SK-N-SH (cell line): Measurements from ENCODE around the gene CISH. TPM values are rescaled to one million over a fixed set of nuclear protein-coding genes. Genes with fewer than 3 reads are reported as not detected.

Experiments used
- CTCF ChIA-PET: fragments of 300-600, 350-600 bp; formaldehyde crosslinking; extraction: SDS; loops from one replicate; lab custom pipeline; 2021; lab: Yijun Ruan, JAX
- POLR2A ChIA-PET: fragments of 350-600 bp; sonication (Branson Sonifier 250); formaldehyde crosslinking; extraction: SDS; loops from one replicate; lab custom pipeline; 2020; ENCODE audit warnings: antibody characterized with exemption, inconsistent platforms; lab: Yijun Ruan, JAX
- DNase-seq: peaks from one replicate; pipeline ENCODE4 v3.0.0; 2012
- H2AFZ ChIP-seq: fragments of 200-600 bp; sonication (generic); 2 replicates; pipeline ENCODE4 v1.8.1; 2016; ENCODE audit warnings: antibody characterized with exemption, mild to moderate bottlenecking, low read depth
- H3F3A ChIP-seq: fragments of 200-600 bp; sonication (generic); replicated peaks from 2 replicates; pipeline ENCODE3; 2016; ENCODE audit warnings: antibody characterized with exemption, mild to moderate bottlenecking; ENCODE audit not compliant: insufficient read depth
- H3K27ac ChIP-seq, 2 experiments: fragments of 200-500 bp in 1 of 2; fragments of 200-600 bp in 1 of 2; sonication (Bioruptor generic) in 1 of 2; sonication (generic), shearing (Covaris generic) in 1 of 2; 2 replicates each; pipeline versions ENCODE4 v1.5.1 to v1.6.1; 2014 to 2016; ENCODE audit warnings: low read depth in 2 of 2, inconsistent platforms in 1 of 2, low read length in 1 of 2, mild to moderate bottlenecking in 1 of 2, mixed read lengths in 1 of 2
- H3K27me3 ChIP-seq: fragments of 200-600 bp; sonication (generic), shearing (Covaris generic); 2 replicates; pipeline ENCODE4 v1.6.1; 2016; ENCODE audit warnings: mixed run types; ENCODE audit not compliant: insufficient read depth
- H3K36me3 ChIP-seq, 2 experiments: fragments of 200-500 bp in 1 of 2; fragments of 200-600 bp in 1 of 2; sonication (Bioruptor generic) in 1 of 2; sonication (generic) in 1 of 2; replicated peaks in 1 of 2; 2 replicates each; pipeline versions ENCODE3 to v1.5.1; 2014 to 2016; ENCODE audit warnings: low read length in 1 of 2, mild to moderate bottlenecking in 1 of 2; ENCODE audit not compliant: insufficient read depth in 2 of 2, control insufficient read depth in 1 of 2
- H3K4me1 ChIP-seq, 2 experiments: fragments of 200-500 bp in 1 of 2; fragments of 200-600 bp in 1 of 2; sonication (Bioruptor generic) in 1 of 2; sonication (generic), shearing (Covaris generic) in 1 of 2; 2 replicates each; pipeline versions ENCODE4 v1.5.1 to v1.6.1; 2014 to 2016; ENCODE audit warnings: low read depth in 1 of 2, low read length in 1 of 2, mixed run types in 1 of 2; ENCODE audit not compliant: insufficient read depth in 2 of 2, control insufficient read depth in 1 of 2
- H3K4me2 ChIP-seq: fragments of 200-600 bp; sonication (generic), shearing (Covaris generic); 2 replicates; pipeline ENCODE4 v1.6.1; 2017; ENCODE audit warnings: mixed run types
- H3K4me3 ChIP-seq, 2 experiments: fragments of 200-500 bp in 1 of 2; fragments of 200-600 bp in 1 of 2; sonication (Bioruptor generic) in 1 of 2; sonication (generic), shearing (Covaris generic) in 1 of 2; 2 replicates each; pipeline versions ENCODE4 v1.5.1 to v1.8.1; 2014 to 2016; ENCODE audit warnings: low read depth in 2 of 2, inconsistent platforms in 1 of 2, low read length in 1 of 2, mild to moderate bottlenecking in 1 of 2, mixed read lengths in 1 of 2, moderate library complexity in 1 of 2
- H3K79me2 ChIP-seq: fragments of 200-600 bp; sonication (generic); 2 replicates; pipeline ENCODE4 v1.8.1; 2017; ENCODE audit warnings: mild to moderate bottlenecking; ENCODE audit not compliant: insufficient read depth
- H3K9ac ChIP-seq: fragments of 200-600 bp; sonication (generic); 2 replicates; pipeline ENCODE4 v1.6.1; 2017; ENCODE audit warnings: mixed run types
- H3K9me2 ChIP-seq: fragments of 200-600 bp; sonication (generic); 2 replicates; pipeline ENCODE4 v1.6.1; 2017; ENCODE audit warnings: mixed run types
- H3K9me3 ChIP-seq: fragments of 200-600 bp; sonication (generic); 2 replicates; pipeline ENCODE4 v1.6.1; 2017; ENCODE audit warnings: mixed run types, mild to moderate bottlenecking, moderate library complexity
- H4K20me1 ChIP-seq: fragments of 200-600 bp; sonication (generic); 2 replicates; pipeline ENCODE4 v1.6.1; 2017; ENCODE audit warnings: mild to moderate bottlenecking, mixed run types; ENCODE audit not compliant: insufficient read depth
- EP300 ChIP-seq, 2 experiments: IDR thresholded peaks; 2 replicates each; pipeline versions ENCODE4 v1.4.0 to v1.6.1; 2012; ENCODE audit warnings: borderline replicate concordance in 1 of 2, low read depth in 1 of 2, low read length in 1 of 2
- EZH2phosphoT487 ChIP-seq: fragments of 200-600 bp; sonication (generic); IDR thresholded peaks from 2 replicates; pipeline ENCODE4 v1.6.1; 2017; ENCODE audit warnings: low read depth, mixed run types, mild to moderate bottlenecking, antibody characterized with exemption, moderate library complexity, borderline replicate concordance
- FOSL2 ChIP-seq: IDR thresholded peaks from 2 replicates; pipeline ENCODE4 v1.4.0; 2012; ENCODE audit warnings: low read depth, mild to moderate bottlenecking, moderate library complexity, borderline replicate concordance
- FOXM1 ChIP-seq: IDR thresholded peaks from 2 replicates; pipeline ENCODE4 v1.4.0; 2012; ENCODE audit warnings: low read depth, mild to moderate bottlenecking
- GABPA ChIP-seq: IDR thresholded peaks from 2 replicates; pipeline ENCODE4 v1.4.0; 2012; ENCODE audit warnings: low read depth, mild to moderate bottlenecking
- NFIC ChIP-seq: IDR thresholded peaks from 2 replicates; pipeline ENCODE4 v1.4.0; 2012; ENCODE audit warnings: borderline replicate concordance
- NRF1 ChIP-seq: IDR thresholded peaks from 2 replicates; pipeline ENCODE4 v1.6.1; 2012; ENCODE audit warnings: low read depth, mild to moderate bottlenecking, low read length
- PBX3 ChIP-seq: IDR thresholded peaks from 2 replicates; pipeline ENCODE4; 2012
- RCOR1 ChIP-seq: fragments of 150-350 bp; IDR thresholded peaks from 2 replicates; pipeline ENCODE4 v1.6.1; 2017; ENCODE audit warnings: antibody characterized with exemption, low read length
- REST ChIP-seq: IDR thresholded peaks from 2 replicates; pipeline ENCODE4 v1.6.1; 2012; ENCODE audit warnings: mild to moderate bottlenecking, low read depth, low read length, moderate library complexity
- RXRA ChIP-seq: IDR thresholded peaks from 2 replicates; pipeline ENCODE4 v1.4.0; 2012; ENCODE audit warnings: low read depth, mild to moderate bottlenecking, borderline replicate concordance
- SIN3A ChIP-seq: IDR thresholded peaks from 2 replicates; pipeline ENCODE4 v1.6.1; 2012; ENCODE audit warnings: low read depth, mild to moderate bottlenecking, low read length, moderate library complexity, borderline replicate concordance
- TAF1 ChIP-seq: IDR thresholded peaks from 2 replicates; pipeline ENCODE4 v1.6.1; 2012; ENCODE audit warnings: low read depth, mild to moderate bottlenecking, low read length, moderate library complexity, borderline replicate concordance
- TEAD4 ChIP-seq: IDR thresholded peaks from 2 replicates; pipeline ENCODE4 v1.4.0; 2012; ENCODE audit warnings: mild to moderate bottlenecking, borderline replicate concordance; ENCODE audit not compliant: insufficient read depth
- USF1 ChIP-seq: IDR thresholded peaks from 2 replicates; pipeline ENCODE4 v1.4.0; 2012; ENCODE audit warnings: low read depth, borderline replicate concordance
- USF2 ChIP-seq: fragments of 150-350 bp; IDR thresholded peaks from 2 replicates; pipeline ENCODE4 v1.6.1; 2017; ENCODE audit warnings: antibody characterized with exemption, low read length, low read depth, borderline replicate concordance
- WGBS: methylation state at CpG from one replicate; pipeline ENCODE4 v1.1.6; 2017; ENCODE audit warnings: low lambda C conversion rate; 5-methylcytosine and 5-hydroxymethylcytosine counted together
- polyA plus RNA-seq, 3 experiments: library from polyadenylated mRNA; depleted of rRNA; stranded (reverse); fragments of >200 nt; gene quantifications; 2 replicates each; pipeline ENCODE4 v1.2.3, GENCODE V29; 2012
- TF ChIP-seq, protein P1 (sequence below): IDR thresholded peaks from 2 replicates; pipeline ENCODE4 v1.4.0; 2012; ENCODE audit warnings: low read depth, borderline replicate concordance
- TF ChIP-seq, protein P2 (sequence below): fragments of 200-600 bp; sonication (generic); IDR thresholded peaks from 2 replicates; pipeline ENCODE4 v1.6.1; 2017; ENCODE audit warnings: antibody characterized with exemption, mild to moderate bottlenecking, moderate library complexity

The CISH gene
- polyA plus RNA-seq, 1 of the 3 experiments (the other 2 are of a cell fraction), result 2.6 TPM

GRCh38 chr3:50587373-50587772 lies 24.2 kb downstream of the CISH start (continued):
- TF ChIP-seq USF1, result no peak
- TF ChIP-seq GABPA, result no peak
- TF ChIP-seq REST, result no peak
- TF ChIP-seq EP300 (IDR thresholded peaks at IDR 0.05; ENCODE audit: borderline replicate concordance in 1 of 2, low read depth in 1 of 2, low read length in 1 of 2), result no peak

DNA sequence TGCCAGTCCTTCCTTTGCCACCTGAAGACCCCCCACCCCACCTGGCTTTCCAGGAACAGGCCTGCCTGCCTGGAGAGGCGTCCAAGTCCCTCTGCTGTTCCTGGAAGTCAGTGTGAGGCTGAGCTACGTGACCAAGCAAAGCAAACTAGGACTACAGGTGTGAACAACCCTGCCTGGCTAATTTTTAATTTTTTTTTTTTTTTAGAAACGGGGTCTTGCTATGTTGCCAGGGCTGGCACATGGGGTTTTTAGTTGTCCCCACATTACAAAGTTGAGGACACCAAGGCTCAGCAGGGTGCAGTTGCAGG lies 24.9 kb downstream of the CISH start:
- no peaks in the 10 kb centered on the region for H4K20me1 ChIP-seq
- H3K4me2 ChIP-seq, result no peak overlapping the region
- H3K9ac ChIP-seq, result no peak overlapping the region
- no peak overlapping the region for H2AFZ ChIP-seq
- peaks cover 0 to 10% of the 10 kb centered on the region in 2 experiments for H3K36me3 ChIP-seq
- DNase-seq, result no peak
- H3K27me3 ChIP-seq, result no peaks in the 10 kb centered on the region
- H3K4me1 ChIP-seq, result peaks cover 0 to 2% of the 10 kb centered on the region in 2 experiments; a peak in 1 of 4 replicates
- ChIA-PET CTCF (interaction anchor here (1.2 to 5.3 kb wide), 3 partner anchors 11 to 27 kb away, joined by 5 to 63 read pairs (median 24); partner anchors contain the start of genes CISH and MAPKAPK3), POLR2A (no interaction called here)
- 78% methylated on average over 3 of the region's 3 CpGs for whole genome bisulfite sequencing
- TF ChIP-seq TEAD4 (no peak), PBX3 (no peak), NRF1 (no peak), EP300 (IDR thresholded peaks at IDR 0.05; ENCODE audit: borderline replicate concordance in 1 of 2, low read depth in 1 of 2, low read length in 1 of 2) (no peak), RCOR1 (no peak), FOSL2 (no peak), TAF1 (no peak), GABPA (no peak), USF1 (no peak), NFIC (no peak), USF2 (no peak), EZH2phosphoT487 (no peak), RXRA (no peak), FOXM1 (no peak), SIN3A (no peak)
- TF ChIP-seq, protein P1, sequence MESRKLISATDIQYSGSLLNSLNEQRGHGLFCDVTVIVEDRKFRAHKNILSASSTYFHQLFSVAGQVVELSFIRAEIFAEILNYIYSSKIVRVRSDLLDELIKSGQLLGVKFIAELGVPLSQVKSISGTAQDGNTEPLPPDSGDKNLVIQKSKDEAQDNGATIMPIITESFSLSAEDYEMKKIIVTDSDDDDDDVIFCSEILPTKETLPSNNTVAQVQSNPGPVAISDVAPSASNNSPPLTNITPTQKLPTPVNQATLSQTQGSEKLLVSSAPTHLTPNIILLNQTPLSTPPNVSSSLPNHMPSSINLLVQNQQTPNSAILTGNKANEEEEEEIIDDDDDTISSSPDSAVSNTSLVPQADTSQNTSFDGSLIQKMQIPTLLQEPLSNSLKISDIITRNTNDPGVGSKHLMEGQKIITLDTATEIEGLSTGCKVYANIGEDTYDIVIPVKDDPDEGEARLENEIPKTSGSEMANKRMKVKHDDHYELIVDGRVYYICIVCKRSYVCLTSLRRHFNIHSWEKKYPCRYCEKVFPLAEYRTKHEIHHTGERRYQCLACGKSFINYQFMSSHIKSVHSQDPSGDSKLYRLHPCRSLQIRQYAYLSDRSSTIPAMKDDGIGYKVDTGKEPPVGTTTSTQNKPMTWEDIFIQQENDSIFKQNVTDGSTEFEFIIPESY, result no peak
- TF ChIP-seq, protein P2, sequence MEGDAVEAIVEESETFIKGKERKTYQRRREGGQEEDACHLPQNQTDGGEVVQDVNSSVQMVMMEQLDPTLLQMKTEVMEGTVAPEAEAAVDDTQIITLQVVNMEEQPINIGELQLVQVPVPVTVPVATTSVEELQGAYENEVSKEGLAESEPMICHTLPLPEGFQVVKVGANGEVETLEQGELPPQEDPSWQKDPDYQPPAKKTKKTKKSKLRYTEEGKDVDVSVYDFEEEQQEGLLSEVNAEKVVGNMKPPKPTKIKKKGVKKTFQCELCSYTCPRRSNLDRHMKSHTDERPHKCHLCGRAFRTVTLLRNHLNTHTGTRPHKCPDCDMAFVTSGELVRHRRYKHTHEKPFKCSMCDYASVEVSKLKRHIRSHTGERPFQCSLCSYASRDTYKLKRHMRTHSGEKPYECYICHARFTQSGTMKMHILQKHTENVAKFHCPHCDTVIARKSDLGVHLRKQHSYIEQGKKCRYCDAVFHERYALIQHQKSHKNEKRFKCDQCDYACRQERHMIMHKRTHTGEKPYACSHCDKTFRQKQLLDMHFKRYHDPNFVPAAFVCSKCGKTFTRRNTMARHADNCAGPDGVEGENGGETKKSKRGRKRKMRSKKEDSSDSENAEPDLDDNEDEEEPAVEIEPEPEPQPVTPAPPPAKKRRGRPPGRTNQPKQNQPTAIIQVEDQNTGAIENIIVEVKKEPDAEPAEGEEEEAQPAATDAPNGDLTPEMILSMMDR, result no peak
- no peaks in the 10 kb centered on the region for H3K9me3 ChIP-seq
- no peak overlapping the region for H3K27ac ChIP-seq
- peaks cover 3% of the 10 kb centered on the region for H3F3A ChIP-seq
- H3K79me2 ChIP-seq, result no peaks in the 10 kb centered on the region
- H3K9me2 ChIP-seq, result no peaks in the 10 kb centered on the region
- no peak overlapping the region for H3K4me3 ChIP-seq
